ENCODE results near the gene APBB3. TPM values are rescaled to one million over a fixed set of nuclear protein-coding genes. Genes with fewer than 3 reads are reported as not detected.
A peak's percentile ranks its signal among the peaks of the same experiment; 100 is the strongest.

The APBB3 gene
- total and polyA plus RNA-seq, 9 of the 15 experiments (the other 6 are each of a cell fraction or from before 2014, with no cell fraction given), result 0.17 to 24.3 (median 9.5) TPM

DNA sequence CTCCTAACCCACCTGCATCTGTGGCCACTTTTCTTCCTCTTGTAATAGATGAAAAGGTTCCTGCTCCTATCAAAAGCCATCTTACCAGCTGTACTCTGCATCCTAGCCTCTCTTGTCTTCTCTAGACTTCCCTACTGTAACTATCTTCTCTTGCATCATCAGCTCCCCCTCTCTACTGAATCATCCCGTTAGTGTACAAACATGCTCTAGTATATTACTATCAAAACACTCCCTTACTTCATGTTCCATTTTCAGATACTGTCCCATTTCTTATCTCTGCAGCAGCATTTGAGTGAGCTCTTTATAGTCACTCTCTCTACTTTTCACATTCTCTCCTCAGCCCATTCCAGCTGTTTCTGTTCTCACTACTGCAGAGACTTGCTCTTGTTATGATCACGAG is 9.9 kb downstream of the APBB3 start (continued):
- no peak for TF ChIP-seq ZKSCAN1 (IDR thresholded peaks at IDR 0.05; ENCODE audit: low read depth, low read length)
- 0 out of 2 replicates have a peak, but pooled peaks have one; percentile 37 for TF ChIP-seq LARP7 (IDR thresholded peaks at IDR 0.05)
- no peak for TF ChIP-seq SMARCC2 (IDR thresholded peaks at IDR 0.05; ENCODE audit: low read depth)
- TF ChIP-seq FOXA1 (IDR thresholded peaks at IDR 0.05; ENCODE audit: borderline replicate concordance), result no peak
- no peak for TF ChIP-seq ZNF274 (IDR thresholded peaks at IDR 0.05; ENCODE audit: borderline replicate concordance, low read depth, low read length)
- TF ChIP-seq, protein P1, sequence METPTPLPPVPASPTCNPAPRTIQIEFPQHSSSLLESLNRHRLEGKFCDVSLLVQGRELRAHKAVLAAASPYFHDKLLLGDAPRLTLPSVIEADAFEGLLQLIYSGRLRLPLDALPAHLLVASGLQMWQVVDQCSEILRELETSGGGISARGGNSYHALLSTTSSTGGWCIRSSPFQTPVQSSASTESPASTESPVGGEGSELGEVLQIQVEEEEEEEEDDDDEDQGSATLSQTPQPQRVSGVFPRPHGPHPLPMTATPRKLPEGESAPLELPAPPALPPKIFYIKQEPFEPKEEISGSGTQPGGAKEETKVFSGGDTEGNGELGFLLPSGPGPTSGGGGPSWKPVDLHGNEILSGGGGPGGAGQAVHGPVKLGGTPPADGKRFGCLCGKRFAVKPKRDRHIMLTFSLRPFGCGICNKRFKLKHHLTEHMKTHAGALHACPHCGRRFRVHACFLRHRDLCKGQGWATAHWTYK (CRISPR knock-in tag; IDR thresholded peaks at IDR 0.05), result no peak
- TF ChIP-seq SREBF2 (CRISPR knock-in tag; IDR thresholded peaks at IDR 0.05), result no peak
- TF ChIP-seq FOXM1 (IDR thresholded peaks at IDR 0.05; ENCODE audit: low read depth), result no peak
- no peak for TF ChIP-seq FOXM1 (CRISPR knock-in tag; IDR thresholded peaks at IDR 0.05; ENCODE audit: low read depth)
- no peak for TF ChIP-seq HNRNPLL (IDR thresholded peaks at IDR 0.05; ENCODE audit: low read depth, low read length, poor library complexity, severe bottlenecking)
- TF ChIP-seq HNRNPH1 (optimal IDR thresholded peaks at IDR 0.05; ENCODE audit: low read depth, low read length), result no peak
- no peak for TF ChIP-seq NR2F6 (CRISPR knock-in tag; IDR thresholded peaks at IDR 0.05)
- no peak for TF ChIP-seq ELF2 (CRISPR knock-in tag; IDR thresholded peaks at IDR 0.05)
- no peak for TF ChIP-seq PCBP1 (IDR thresholded peaks at IDR 0.05; ENCODE audit: low read depth, low read length, poor library complexity, severe bottlenecking)
- TF ChIP-seq ZKSCAN8 (CRISPR knock-in tag; IDR thresholded peaks at IDR 0.05), result no peak
- no peak for TF ChIP-seq ZNF263 (CRISPR knock-in tag; IDR thresholded peaks at IDR 0.05; ENCODE audit: borderline replicate concordance)
- no peak for TF ChIP-seq CSDE1 (IDR thresholded peaks at IDR 0.05)
- TF ChIP-seq, protein P2, sequence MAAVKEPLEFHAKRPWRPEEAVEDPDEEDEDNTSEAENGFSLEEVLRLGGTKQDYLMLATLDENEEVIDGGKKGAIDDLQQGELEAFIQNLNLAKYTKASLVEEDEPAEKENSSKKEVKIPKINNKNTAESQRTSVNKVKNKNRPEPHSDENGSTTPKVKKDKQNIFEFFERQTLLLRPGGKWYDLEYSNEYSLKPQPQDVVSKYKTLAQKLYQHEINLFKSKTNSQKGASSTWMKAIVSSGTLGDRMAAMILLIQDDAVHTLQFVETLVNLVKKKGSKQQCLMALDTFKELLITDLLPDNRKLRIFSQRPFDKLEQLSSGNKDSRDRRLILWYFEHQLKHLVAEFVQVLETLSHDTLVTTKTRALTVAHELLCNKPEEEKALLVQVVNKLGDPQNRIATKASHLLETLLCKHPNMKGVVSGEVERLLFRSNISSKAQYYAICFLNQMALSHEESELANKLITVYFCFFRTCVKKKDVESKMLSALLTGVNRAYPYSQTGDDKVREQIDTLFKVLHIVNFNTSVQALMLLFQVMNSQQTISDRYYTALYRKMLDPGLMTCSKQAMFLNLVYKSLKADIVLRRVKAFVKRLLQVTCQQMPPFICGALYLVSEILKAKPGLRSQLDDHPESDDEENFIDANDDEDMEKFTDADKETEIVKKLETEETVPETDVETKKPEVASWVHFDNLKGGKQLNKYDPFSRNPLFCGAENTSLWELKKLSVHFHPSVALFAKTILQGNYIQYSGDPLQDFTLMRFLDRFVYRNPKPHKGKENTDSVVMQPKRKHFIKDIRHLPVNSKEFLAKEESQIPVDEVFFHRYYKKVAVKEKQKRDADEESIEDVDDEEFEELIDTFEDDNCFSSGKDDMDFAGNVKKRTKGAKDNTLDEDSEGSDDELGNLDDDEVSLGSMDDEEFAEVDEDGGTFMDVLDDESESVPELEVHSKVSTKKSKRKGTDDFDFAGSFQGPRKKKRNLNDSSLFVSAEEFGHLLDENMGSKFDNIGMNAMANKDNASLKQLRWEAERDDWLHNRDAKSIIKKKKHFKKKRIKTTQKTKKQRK (IDR thresholded peaks at IDR 0.05; ENCODE audit: borderline replicate concordance, low read depth, low read length), result no peak
- TF ChIP-seq, protein P3, sequence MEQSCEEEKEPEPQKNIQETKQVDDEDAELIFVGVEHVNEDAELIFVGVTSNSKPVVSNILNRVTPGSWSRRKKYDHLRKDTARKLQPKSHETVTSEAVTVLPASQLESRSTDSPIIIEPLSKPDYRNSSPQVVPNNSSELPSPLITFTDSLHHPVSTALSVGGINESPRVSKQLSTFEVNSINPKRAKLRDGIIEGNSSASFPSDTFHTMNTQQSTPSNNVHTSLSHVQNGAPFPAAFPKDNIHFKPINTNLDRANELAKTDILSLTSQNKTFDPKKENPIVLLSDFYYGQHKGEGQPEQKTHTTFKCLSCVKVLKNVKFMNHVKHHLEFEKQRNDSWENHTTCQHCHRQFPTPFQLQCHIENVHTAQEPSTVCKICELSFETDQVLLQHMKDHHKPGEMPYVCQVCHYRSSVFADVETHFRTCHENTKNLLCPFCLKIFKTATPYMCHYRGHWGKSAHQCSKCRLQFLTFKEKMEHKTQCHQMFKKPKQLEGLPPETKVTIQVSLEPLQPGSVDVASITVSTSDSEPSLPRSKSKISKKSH (CRISPR knock-in tag; IDR thresholded peaks at IDR 0.05), result no peak
- no peak for TF ChIP-seq ATF1 (CRISPR knock-in tag; IDR thresholded peaks at IDR 0.05)
- TF ChIP-seq ATF1 (tag; IDR thresholded peaks at IDR 0.05), result no peak
- peak; percentile 49; the same call in 1 of the 2 replicates for TF ChIP-seq LEF1 (IDR thresholded peaks at IDR 0.05)

Measured in K562 (cell line).